Measurements from ENCODE around the gene PIK3C2G. TPM values are rescaled to one million over a fixed set of nuclear protein-coding genes. Genes with fewer than 3 reads are reported as not detected.

Gene PIK3C2G
- total RNA-seq, 1 experiment from 2014 or later = not detected

DNA sequence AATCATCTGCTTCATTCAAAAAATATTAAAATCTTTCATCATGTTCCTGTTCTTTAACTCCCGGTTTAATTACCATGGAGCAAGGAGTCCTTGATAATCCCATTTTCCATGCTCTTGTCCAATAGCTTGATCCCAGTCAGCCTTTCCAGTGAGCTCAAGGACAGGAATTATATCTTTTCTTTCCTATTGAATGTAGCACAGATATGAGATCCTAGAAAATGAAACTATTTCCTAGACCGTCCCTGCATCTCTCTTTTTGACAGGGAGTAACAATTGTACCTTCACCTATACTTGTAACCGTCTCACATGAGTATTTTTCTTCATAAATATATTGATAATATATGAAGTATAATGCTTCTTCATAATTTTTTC, 35.6 kb downstream of the PIK3C2G start:
- no peak overlapping the region for H2BK5ac ChIP-seq (ENCODE audit: insufficient read length, low read length)
- no peaks in the 10 kb centered on the region for H3K27me3 ChIP-seq (ENCODE audit: insufficient read depth, low read length)
- no peak overlapping the region for H3K23ac ChIP-seq (ENCODE audit: insufficient read length, low read depth, low read length)
- peak overlapping the region; percentile 45 for H3K27ac ChIP-seq (ENCODE audit: insufficient read length, low read depth, low read length)
- no peak overlapping the region for H3K9ac ChIP-seq (ENCODE audit: extremely low read depth, insufficient read length, low read length)
- H3K9me3 Mint-ChIP-seq = peaks cover 4 to 14% of the 10 kb centered on the region in 2 experiments; a peak in 4 of 5 replicates
- no peaks in the 10 kb centered on the region for H3K79me1 ChIP-seq (ENCODE audit: insufficient read depth, low read depth, low read length, poor library complexity, severe bottlenecking)
- no peak overlapping the region for H3K4me2 ChIP-seq (ENCODE audit: insufficient read depth, insufficient read length, low read length)
- DNase-seq = no peak
- WGBS (ENCODE audit: extremely low coverage, insufficient read length, low lambda C conversion rate) = no CpG with 5 or more reads among the region's 3 CpGs
- no peak overlapping the region for H3K14ac ChIP-seq (ENCODE audit: insufficient read depth, low read length)
- no peak overlapping the region for H2AFZ ChIP-seq (ENCODE audit: low read length)
- H3K79me2 ChIP-seq (ENCODE audit: insufficient read depth, low read length) = no peaks in the 10 kb centered on the region
- H3K23me2 ChIP-seq (ENCODE audit: insufficient read length, low read depth, low read length, poor library complexity, severe bottlenecking) = no peaks in the 10 kb centered on the region
- H2BK12ac ChIP-seq (ENCODE audit: insufficient read length, low read depth, low read length) = no peak overlapping the region
- TF ChIP-seq, protein P1, sequence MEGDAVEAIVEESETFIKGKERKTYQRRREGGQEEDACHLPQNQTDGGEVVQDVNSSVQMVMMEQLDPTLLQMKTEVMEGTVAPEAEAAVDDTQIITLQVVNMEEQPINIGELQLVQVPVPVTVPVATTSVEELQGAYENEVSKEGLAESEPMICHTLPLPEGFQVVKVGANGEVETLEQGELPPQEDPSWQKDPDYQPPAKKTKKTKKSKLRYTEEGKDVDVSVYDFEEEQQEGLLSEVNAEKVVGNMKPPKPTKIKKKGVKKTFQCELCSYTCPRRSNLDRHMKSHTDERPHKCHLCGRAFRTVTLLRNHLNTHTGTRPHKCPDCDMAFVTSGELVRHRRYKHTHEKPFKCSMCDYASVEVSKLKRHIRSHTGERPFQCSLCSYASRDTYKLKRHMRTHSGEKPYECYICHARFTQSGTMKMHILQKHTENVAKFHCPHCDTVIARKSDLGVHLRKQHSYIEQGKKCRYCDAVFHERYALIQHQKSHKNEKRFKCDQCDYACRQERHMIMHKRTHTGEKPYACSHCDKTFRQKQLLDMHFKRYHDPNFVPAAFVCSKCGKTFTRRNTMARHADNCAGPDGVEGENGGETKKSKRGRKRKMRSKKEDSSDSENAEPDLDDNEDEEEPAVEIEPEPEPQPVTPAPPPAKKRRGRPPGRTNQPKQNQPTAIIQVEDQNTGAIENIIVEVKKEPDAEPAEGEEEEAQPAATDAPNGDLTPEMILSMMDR (conservative IDR thresholded peaks at IDR 0.05) = no peak
- H3K4me1 Mint-ChIP-seq = peaks cover 41 to 43% of the 10 kb centered on the region in 2 experiments
- peaks cover 0 to 15% (median 8%) of the 10 kb centered on the region in 3 experiments; a peak in 5 of 7 replicates for H3K36me3 Mint-ChIP-seq (ENCODE audit: insufficient read depth in 1 of 3, low read depth in 3 of 3)
- H3K27ac Mint-ChIP-seq = peak overlapping the region in 2 of 3 experiments; percentile 66 to 97; a peak in 1 of 7 replicates
- H4K20me1 ChIP-seq (ENCODE audit: control insufficient read depth, insufficient read depth, insufficient read length) = no peaks in the 10 kb centered on the region
- no peaks in the 10 kb centered on the region for H3K4me1 ChIP-seq (ENCODE audit: insufficient read depth, low read length)
- no peak overlapping the region for H3K56ac ChIP-seq (ENCODE audit: insufficient read length, low read depth, low read length)
- no peak overlapping the region for H2BK15ac ChIP-seq (ENCODE audit: low read depth, low read length)
- no peaks in the 10 kb centered on the region for H3K9me3 ChIP-seq (ENCODE audit: control insufficient read depth, low read depth, low read length)
- no peak overlapping the region for H3K18ac ChIP-seq (ENCODE audit: insufficient read length, low read depth, low read length)
- H2AK5ac ChIP-seq (ENCODE audit: insufficient read length, low read length) = no peak overlapping the region
- no peak overlapping the region for H4K5ac ChIP-seq (ENCODE audit: insufficient read length, low read depth, low read length)
- no peak overlapping the region for H2BK120ac ChIP-seq (ENCODE audit: low read depth, low read length, poor library complexity, severe bottlenecking)
- no peak overlapping the region for H2BK20ac ChIP-seq (ENCODE audit: low read depth, low read length, poor library complexity, severe bottlenecking)
- H4K91ac ChIP-seq (ENCODE audit: insufficient read length, low read depth, low read length) = no peak overlapping the region
- no peak overlapping the region for H3K4ac ChIP-seq (ENCODE audit: low read depth, low read length)
- no peaks in the 10 kb centered on the region for H3K27me3 Mint-ChIP-seq (ENCODE audit: low read depth)
- no peak overlapping the region for H3K4me3 Mint-ChIP-seq
- no peak overlapping the region for H4K8ac ChIP-seq (replicated peaks; ENCODE audit: insufficient read length, low read depth, low read length)
- no peak overlapping the region for H3T11ph ChIP-seq (ENCODE audit: low read length)
